GM21528 (cell line): ENCODE results near the gene TRAF4.
"Not testable (repeated sequence)": the region's sequence is repeated elsewhere in the genome, so short reads cannot be mapped to it uniquely, and the experiment has no call there.

Experiments
- ATAC-seq: cut with Tn5 transposase; IDR thresholded peaks from one replicate; pipeline ENCODE4 v1.9.1; 2021; ENCODE audit warnings: mild to moderate bottlenecking, moderate library complexity; ENCODE audit not compliant: unreplicated experiment, low FRiP score

Gene TRAF4

DNA sequence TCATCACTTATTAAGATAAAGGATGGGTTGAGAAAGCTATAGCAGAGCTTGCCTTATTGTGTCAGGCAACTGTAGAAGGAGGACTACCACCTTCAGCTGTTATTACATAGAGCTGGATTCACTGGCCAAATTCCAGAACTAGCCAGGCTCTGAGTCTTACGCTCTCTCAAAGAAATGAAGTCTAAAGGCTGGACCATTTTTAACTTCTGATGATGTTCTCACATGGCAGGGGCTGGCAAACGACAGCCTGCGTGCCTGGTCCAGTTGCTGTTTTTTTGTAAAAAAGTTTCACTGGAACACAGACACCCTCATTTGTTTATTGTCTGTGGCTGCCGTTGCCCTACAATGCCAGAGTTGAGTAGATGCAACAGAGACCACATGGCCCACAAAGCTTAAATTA is 21.2 kb downstream of the TRAF4 start:
- no peak for ATAC-seq

- no peak for ATAC-seq
Observed at GRCh38 chr17:28773736-28774135, 29.9 kb downstream of the TRAF4 start.

DNA sequence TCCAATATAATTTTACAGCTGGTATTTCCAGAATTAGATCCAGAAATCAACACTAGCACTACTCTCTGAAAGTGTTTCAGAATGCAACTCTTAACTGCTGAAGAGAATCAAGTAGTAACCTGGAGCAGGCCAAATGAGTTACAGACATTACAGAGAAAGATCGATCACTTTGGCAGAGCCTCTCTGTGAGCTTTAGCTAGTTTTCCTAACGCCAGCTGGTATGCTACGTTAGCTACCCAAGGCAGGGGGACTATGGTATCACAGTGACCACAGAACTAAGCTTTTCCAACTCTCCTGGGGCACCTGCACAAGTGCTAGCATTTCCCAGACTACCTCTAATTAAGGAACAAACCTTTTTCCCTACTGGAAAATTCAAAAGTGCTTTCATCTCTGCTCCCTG is 30.4 kb downstream of the TRAF4 start:
- no peak for ATAC-seq

GRCh38 chr17:28777178-28777577 is 33.4 kb downstream of the TRAF4 start:
- ATAC-seq = no peak

GRCh38 chr17:28779601-28780000 is 35.8 kb downstream of the TRAF4 start:
- ATAC-seq = not testable (repeated sequence)

DNA sequence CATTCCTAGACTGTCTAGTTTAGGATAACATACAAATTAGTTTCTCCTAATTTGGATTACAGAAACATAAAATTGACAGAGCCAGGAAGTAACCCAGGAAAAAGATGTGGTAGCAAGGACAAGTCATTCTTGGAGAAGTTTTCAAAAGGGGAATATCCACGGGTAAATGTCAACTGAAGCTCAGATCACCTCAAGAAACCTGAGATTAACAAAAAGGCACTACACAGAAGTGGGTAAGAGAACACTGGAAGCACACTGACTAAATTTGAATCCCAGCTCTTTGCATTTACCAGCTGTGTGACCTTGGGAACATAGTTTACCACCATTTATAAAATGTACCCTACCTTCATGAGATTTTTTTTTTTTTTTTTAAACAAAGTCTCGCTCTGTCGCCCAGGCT is 39.4 kb downstream of the TRAF4 start:
- ATAC-seq = no peak

- ATAC-seq = no peak
Observed at GRCh38 chr17:28788100-28788499, 44.3 kb downstream of the TRAF4 start.

GRCh38 chr17:28792877-28793661 is 49.3 kb downstream of the TRAF4 start:
- no peak for ATAC-seq

DNA sequence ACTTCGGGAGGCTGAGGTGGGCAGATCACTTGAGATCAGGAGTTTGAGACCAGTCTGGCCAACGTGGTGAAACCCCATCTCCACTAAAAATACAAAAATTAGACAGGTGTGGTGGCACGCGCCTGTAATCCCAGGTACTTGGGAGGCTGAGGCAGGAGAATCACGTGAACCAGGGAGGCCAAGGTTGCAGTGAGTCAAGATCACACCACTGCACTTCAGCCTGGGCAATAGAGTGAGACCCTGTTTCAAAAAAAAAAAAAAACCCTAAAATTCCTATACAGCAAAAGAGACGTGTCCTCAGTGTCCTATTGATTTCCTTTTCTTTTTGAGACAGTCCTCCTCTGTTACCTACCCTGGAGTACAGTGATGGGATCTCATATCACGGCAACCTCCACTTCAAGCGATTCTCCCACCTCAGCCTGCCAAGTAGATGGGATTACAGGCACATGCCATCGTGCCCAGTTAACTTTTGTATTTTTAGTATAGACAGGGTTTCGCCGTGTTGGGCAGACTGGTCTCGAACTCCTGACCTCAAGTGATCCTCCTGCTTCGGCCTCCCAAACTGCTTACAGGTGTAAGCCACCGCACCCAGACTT is 51.1 kb downstream of the TRAF4 start:
- ATAC-seq = not testable (repeated sequence)

DNA sequence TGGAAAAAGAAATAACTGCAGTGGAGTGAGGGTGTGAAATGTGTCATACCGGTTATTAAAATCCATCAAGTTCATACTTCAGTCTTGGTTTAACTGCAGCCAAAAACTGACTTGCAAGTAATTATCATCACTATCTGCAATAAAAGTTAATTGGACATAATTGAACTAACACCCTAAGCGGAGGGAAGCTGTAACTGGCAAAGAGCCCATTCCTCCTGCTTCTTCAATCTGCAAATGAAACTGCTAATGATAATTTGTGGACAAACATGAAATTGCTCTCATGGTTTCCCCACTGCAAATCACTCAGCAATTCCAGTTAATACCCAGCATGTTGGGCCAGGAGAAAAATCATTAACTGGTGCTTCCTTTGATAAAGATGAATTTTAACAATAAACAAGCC is 52.3 kb downstream of the TRAF4 start:
- no peak for ATAC-seq
